Fibroblast of peridontal ligament (primary cell): ENCODE results near the gene POGLUT2.

Experiments
- DNase-seq: peaks from one replicate; pipeline ENCODE4 v3.0.0-alpha.2; 2010; ENCODE audit errors: extremely low read depth

The POGLUT2 gene

GRCh38 chr13:102798581-102799425 is at the start of gene POGLUT2, which contains the start of gene BIVM:
POGLUT2 (minus strand) TSS chr13:102798976; CDS start chr13:102798670, 306 bp downstream.
BIVM (plus strand) TSS chr13:102799119; CDS start chr13:102807268, 8,149 bp downstream.
- peak; percentile 87 for DNase-seq

GRCh38 chr13:102847272-102848234 is 48.8 kb upstream of the POGLUT2 start:
- peak; percentile 69 for DNase-seq

GRCh38 chr13:102846261-102847015 is 47.7 kb upstream of the POGLUT2 start:
- peak; percentile 48 for DNase-seq

- DNase-seq, result peak; percentile 96
Observed at GRCh38 chr13:102845630-102846260, 47.0 kb upstream of the POGLUT2 start, which contains the start of gene ERCC5. ERCC5 (plus strand) TSS chr13:102846032; CDS start chr13:102846267, 235 bp downstream.

GRCh38 chr13:102845289-102845629 is 46.5 kb upstream of the POGLUT2 start:
- DNase-seq, result no peak

GRCh38 chr13:102839462-102839861 is 40.7 kb upstream of the POGLUT2 start:
- peak; percentile 36 for DNase-seq

GRCh38 chr13:102838982-102839381 is 40.2 kb upstream of the POGLUT2 start:
- no peak for DNase-seq

- DNase-seq, result no peak
Observed at GRCh38 chr13:102838273-102838672, 39.5 kb upstream of the POGLUT2 start.

- DNase-seq, result no peak
Observed at GRCh38 chr13:102836471-102836870, 37.7 kb upstream of the POGLUT2 start.

- DNase-seq, result no peak
Observed at GRCh38 chr13:102830646-102831045, 31.9 kb upstream of the POGLUT2 start.

- DNase-seq, result peak; percentile 93
Observed at GRCh38 chr13:102825921-102826706, 27.3 kb upstream of the POGLUT2 start.

- no peak for DNase-seq
Observed at GRCh38 chr13:102825400-102825799, 26.6 kb upstream of the POGLUT2 start.

- no peak for DNase-seq
Observed at GRCh38 chr13:102817907-102818306, 19.1 kb upstream of the POGLUT2 start.

- no peak for DNase-seq
Observed at GRCh38 chr13:102817241-102817640, 18.5 kb upstream of the POGLUT2 start.

GRCh38 chr13:102816708-102817107 is 17.9 kb upstream of the POGLUT2 start:
- DNase-seq, result no peak

- no peak for DNase-seq
Observed at GRCh38 chr13:102815788-102816187, 17.0 kb upstream of the POGLUT2 start.

GRCh38 chr13:102814793-102815192 is 16.0 kb upstream of the POGLUT2 start:
- no peak for DNase-seq

GRCh38 chr13:102814025-102814607 is 15.3 kb upstream of the POGLUT2 start:
- DNase-seq, result no peak

- no peak for DNase-seq
Observed at GRCh38 chr13:102812611-102813287, 14.0 kb upstream of the POGLUT2 start.
